Neural progenitor cell (in vitro differentiated cells): Measurements from ENCODE around the gene ZNF519.
"Not testable (repeated sequence)": the region's sequence is repeated elsewhere in the genome, so short reads cannot be mapped to it uniquely, and the experiment has no call there.

Experiments used
- CTCF ChIP-seq: fragments of 200-600 bp; sonication (generic); IDR thresholded peaks from 2 replicates; pipeline ENCODE4 v1.5.1; 2017; ENCODE audit warnings: antibody characterized with exemption, mild to moderate bottlenecking
- EZH2 ChIP-seq: fragments of 200-600 bp; sonication (generic); IDR thresholded peaks from 2 replicates; pipeline ENCODE4 v1.6.1; 2017; ENCODE audit warnings: antibody characterized with exemption, mild to moderate bottlenecking, moderate library complexity
- EZH2phosphoT487 ChIP-seq: fragments of 200-600 bp; sonication (generic); IDR thresholded peaks from 2 replicates; pipeline ENCODE4 v1.6.1; 2017; ENCODE audit warnings: antibody characterized with exemption

- not testable (repeated sequence) for TF ChIP-seq CTCF, EZH2, EZH2phosphoT487
Measured at GRCh38 chr18:14162915-14163314, 30.7 kb upstream of the ZNF519 start.
